ACC112 (cell line): ENCODE data around the gene SPOCK1.

Experiments used
- H2AFZ ChIP-seq: fragments of 200-600 bp; sonication (generic); one replicate; pipeline ENCODE4 v1.6.0; 2017; ENCODE audit warnings: antibody characterized with exemption, low read length; ENCODE audit not compliant: unreplicated experiment
- H3K27ac ChIP-seq: fragments of 200-600 bp; sonication (generic); 2 replicates; pipeline ENCODE4 v1.5.1; 2014; ENCODE audit warnings: low read depth, mild to moderate bottlenecking, antibody characterized with exemption, low read length, moderate library complexity
- H3K27me3 ChIP-seq: fragments of 200-600 bp; sonication (generic); 2 replicates; pipeline ENCODE4 v1.6.1; 2014; ENCODE audit warnings: mild to moderate bottlenecking, antibody characterized with exemption, low read length, moderate library complexity, mixed read lengths; ENCODE audit not compliant: insufficient read depth
- H3K36me3 ChIP-seq: fragments of 200-600 bp; sonication (generic); 2 replicates; pipeline ENCODE4 v1.6.1; 2016; ENCODE audit warnings: mild to moderate bottlenecking, antibody characterized with exemption, low read length, moderate library complexity, mixed read lengths; ENCODE audit not compliant: insufficient read depth
- H3K4me1 ChIP-seq: fragments of 200-600 bp; sonication (generic); one replicate; pipeline ENCODE4 v1.6.1; 2016; ENCODE audit warnings: low read length, mixed read lengths; ENCODE audit not compliant: insufficient read depth, unreplicated experiment, control insufficient read depth
- H3K4me3 ChIP-seq: fragments of 200-600 bp; sonication (generic); 2 replicates; pipeline ENCODE4 v1.5.1; 2014; ENCODE audit warnings: mild to moderate bottlenecking, low read depth, low read length
- H3K79me2 ChIP-seq: fragments of 200-600 bp; sonication (generic); one replicate; pipeline ENCODE4 v1.6.0; 2016; ENCODE audit warnings: low read length; ENCODE audit not compliant: control insufficient read depth, unreplicated experiment, insufficient read depth

SPOCK1 gene

DNA sequence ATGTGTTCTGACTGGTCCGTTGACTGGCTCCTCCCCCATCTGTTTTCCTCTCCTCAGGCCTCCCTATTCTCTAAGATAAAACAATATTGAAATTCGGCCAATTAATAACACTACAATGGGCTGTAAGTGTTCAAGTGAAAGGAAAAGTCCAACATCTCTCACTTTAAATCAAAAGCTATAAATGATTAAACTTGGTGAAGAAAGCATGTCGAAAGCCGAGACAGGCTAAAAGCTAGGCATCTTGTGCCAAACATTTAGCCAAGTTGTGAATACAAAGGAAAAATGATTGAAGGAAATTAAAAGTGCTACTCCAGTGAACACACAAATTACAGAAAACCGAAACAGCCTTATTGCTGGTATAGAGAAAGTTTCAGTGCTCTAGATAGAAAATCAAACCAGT, 310.6 kb downstream of the SPOCK1 start:
- no peaks in the 10 kb centered on the region for H3K27me3 ChIP-seq

DNA sequence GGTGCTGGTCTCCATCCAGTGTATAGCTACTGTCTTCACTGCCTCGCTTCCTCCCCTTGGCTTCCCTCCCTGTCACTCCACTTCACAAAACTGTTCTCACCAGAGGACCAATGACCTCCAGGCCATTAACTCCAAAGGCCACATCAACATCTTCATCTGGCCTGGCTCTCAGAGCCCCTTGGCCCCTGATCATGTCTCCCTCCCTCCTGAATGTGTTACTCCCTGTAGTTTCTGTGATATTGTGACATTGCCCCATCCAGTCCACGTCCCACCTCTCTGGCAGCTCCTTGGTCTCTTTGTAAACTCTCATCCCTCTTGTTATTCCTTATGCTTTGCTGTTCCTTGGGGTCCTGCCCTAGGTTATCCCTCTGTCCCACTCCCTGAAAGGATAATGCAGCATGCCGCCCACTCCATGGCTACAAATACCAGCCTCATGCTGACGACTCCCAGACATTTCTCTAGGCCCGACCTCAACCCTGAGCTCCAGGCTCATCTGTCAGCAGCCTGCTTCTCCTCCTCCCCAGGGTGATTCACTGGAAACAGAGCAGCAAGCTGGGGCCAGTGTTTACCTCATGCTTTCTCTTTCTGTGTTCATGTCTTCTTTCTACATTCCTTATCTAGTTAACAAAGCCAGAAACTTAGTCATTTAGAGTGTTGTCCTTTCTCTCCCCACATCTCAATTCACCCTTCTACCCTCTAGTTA, 312.2 kb downstream of the SPOCK1 start:
- Histone ChIP-seq H3K4me3 (no peak overlapping the region), H3K27me3 (no peaks in the 10 kb centered on the region), H2AFZ (no peak overlapping the region), H3K36me3 (no peaks in the 10 kb centered on the region), H3K79me2 (no peaks in the 10 kb centered on the region), H3K4me1 (peaks cover 34% of the 10 kb centered on the region), H3K27ac (peak overlapping the region; percentile 37)

More for the DNA sequence above, 310.6 kb downstream of the SPOCK1 start:
- H3K4me3 ChIP-seq: no peak overlapping the region
- H3K4me1 ChIP-seq: peaks cover 49% of the 10 kb centered on the region
- no peaks in the 10 kb centered on the region for H3K79me2 ChIP-seq
- H3K36me3 ChIP-seq: no peaks in the 10 kb centered on the region
- no peak overlapping the region for H3K27ac ChIP-seq
- no peak overlapping the region for H2AFZ ChIP-seq

DNA sequence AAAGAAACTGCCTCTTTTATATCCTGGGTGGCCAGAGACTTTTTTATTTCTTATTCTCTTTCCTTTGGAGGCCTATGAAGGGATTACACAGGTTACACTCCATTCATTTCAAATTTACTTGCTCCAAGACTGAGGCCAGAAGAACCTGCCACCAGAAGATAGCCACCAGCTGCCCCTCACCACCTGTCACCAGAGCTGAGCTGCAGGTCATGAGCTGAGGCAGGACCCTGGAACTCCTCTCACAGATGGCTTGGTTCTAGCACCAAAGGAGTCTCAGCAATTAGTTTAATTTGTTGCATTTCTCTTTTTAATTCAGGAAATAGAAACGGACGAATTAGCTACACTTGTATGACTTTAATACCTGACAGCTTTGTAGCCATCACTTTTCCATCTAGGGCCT, 313.9 kb downstream of the SPOCK1 start:
- H3K79me2 ChIP-seq: no peaks in the 10 kb centered on the region
- H3K4me3 ChIP-seq: no peak overlapping the region
- no peak overlapping the region for H2AFZ ChIP-seq
- no peaks in the 10 kb centered on the region for H3K27me3 ChIP-seq
- no peaks in the 10 kb centered on the region for H3K36me3 ChIP-seq
- H3K27ac ChIP-seq: no peak overlapping the region
- peaks cover 17% of the 10 kb centered on the region for H3K4me1 ChIP-seq

DNA sequence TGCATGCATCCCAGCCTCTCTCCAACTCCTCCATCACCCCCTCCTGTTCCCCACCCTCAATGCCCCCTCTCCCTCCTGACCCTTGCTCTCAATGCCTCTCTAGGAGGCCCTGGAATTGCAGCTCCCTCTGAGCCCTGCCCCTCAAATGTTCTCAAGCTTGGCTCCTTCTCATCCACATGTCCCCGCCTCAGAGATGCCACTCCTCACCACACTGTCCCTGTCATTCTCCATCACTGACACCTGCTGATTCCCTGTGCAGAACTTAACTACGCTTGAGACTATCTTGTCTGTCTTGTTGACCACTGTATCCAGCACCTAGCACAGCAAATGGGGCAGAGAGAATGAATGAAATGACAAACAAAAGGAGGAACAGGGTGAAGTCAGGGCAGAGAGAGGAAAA, 314.4 kb downstream of the SPOCK1 start:
- Histone ChIP-seq H3K4me3 (no peak overlapping the region), H3K27ac (no peak overlapping the region), H2AFZ (no peak overlapping the region), H3K36me3 (no peaks in the 10 kb centered on the region), H3K79me2 (no peaks in the 10 kb centered on the region), H3K27me3 (no peaks in the 10 kb centered on the region), H3K4me1 (peaks cover 13% of the 10 kb centered on the region)

DNA sequence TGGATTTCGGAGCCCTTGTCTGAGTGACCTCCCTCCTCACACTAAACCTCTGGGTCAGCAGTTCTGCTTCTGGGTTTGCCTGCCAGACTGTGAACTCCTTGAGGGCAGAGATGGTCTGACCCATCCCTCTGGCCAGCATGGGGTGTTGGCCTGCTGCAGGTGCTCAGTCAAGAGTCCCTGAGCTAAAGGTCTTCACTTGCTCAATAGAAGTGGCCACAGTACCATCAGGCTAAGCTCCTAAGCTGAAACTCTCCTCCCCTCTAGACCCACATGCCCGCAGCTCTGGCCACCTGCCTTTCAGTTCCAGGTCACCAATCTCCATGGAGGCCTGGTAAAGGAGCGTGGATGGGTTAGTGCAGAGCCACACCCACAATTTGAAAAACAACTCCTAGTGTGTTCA, 316.6 kb downstream of the SPOCK1 start:
- no peaks in the 10 kb centered on the region for H3K79me2 ChIP-seq
- no peaks in the 10 kb centered on the region for H3K36me3 ChIP-seq
- H3K27ac ChIP-seq: no peak overlapping the region
- H3K27me3 ChIP-seq: no peaks in the 10 kb centered on the region
- H3K4me3 ChIP-seq: no peak overlapping the region
- H2AFZ ChIP-seq: no peak overlapping the region
- H3K4me1 ChIP-seq: peaks cover 10% of the 10 kb centered on the region

DNA sequence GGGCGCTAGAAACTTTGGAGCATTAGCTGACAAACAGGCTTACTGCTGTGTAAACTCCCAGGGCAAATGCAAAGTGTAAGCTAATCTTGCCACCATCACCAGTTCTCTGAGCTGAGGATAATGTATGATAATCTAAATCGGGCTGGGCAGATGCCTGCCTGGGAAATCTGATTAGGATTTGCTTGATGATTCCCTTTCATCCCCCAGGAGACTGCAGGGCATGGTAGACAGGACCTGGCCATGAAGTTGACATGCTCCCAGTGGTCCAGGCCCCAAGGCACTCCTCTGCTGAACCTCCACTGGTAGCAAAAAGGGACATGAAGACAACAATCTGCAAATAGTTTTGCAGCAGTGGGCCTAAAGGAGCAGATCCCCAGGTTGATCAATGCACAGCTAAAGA, 317.5 kb downstream of the SPOCK1 start:
- Histone ChIP-seq H3K27ac (no peak overlapping the region), H2AFZ (no peak overlapping the region), H3K36me3 (no peaks in the 10 kb centered on the region), H3K4me3 (no peak overlapping the region), H3K27me3 (no peaks in the 10 kb centered on the region), H3K79me2 (no peaks in the 10 kb centered on the region), H3K4me1 (peaks cover under 1% of the 10 kb centered on the region)

DNA sequence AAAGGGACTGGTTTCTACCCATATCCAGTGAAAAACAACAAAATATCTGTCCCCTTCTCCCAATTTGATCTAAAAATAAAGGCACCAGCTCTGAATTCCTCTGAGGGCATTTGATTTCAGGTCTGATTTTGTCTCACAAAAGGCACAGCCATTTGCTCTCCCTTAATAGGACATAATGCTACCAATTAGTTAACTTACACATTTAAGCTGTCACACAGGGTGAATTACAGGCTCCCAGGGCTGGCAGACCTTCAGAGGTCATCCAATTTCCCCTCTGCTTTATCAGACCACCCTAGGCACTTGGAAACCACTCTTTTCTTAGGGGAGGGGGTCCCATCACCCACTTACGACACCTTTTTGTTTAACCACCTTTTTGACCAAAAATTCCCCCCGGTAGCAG, 319.9 kb downstream of the SPOCK1 start:
- H2AFZ ChIP-seq: no peak overlapping the region
- H3K27ac ChIP-seq: no peak overlapping the region
- H3K79me2 ChIP-seq: no peaks in the 10 kb centered on the region
- H3K4me3 ChIP-seq: no peak overlapping the region
- no peaks in the 10 kb centered on the region for H3K36me3 ChIP-seq
- no peaks in the 10 kb centered on the region for H3K4me1 ChIP-seq
- H3K27me3 ChIP-seq: no peaks in the 10 kb centered on the region

DNA sequence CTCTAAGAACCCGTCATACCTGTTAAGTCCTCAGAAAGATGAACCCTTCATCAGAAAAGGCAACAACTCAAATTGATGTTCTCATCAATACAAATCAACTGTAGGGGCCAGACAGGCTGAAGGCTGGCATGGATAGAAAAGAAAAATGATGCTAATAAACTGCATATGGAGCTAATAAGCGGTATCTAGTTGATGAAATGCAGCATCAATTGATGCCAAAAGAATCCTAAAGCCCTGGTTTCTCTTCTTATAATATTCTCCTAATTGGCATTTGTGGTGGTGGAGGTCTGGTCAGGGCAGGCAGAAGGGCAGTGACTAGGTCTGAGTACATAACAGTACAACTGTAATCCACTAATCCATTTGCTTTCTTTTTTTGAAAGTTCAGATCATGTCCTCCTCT, 322.5 kb downstream of the SPOCK1 start:
- Histone ChIP-seq H3K4me1 (no peaks in the 10 kb centered on the region), H3K79me2 (no peaks in the 10 kb centered on the region), H3K27me3 (no peaks in the 10 kb centered on the region), H3K4me3 (no peak overlapping the region), H3K27ac (no peak overlapping the region), H3K36me3 (no peaks in the 10 kb centered on the region), H2AFZ (no peak overlapping the region)

DNA sequence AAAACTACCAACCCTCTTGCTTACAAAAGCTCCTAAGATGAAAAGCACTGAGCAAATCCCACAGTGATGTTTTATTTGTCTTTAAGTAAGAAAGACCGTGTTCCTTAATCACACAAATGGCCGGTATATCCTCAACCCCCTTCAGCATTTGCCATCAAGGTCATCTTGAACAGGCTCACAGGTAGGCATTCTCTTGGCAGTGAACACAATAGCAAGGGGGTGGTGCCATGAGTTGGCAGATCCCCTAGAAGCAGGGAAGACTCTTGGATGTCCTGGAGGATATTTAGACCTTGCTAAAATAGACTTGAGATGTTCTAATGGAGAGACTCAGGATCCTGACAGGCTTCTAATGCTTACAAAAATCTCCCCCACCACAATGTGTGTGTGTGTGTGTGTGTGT, 323.0 kb downstream of the SPOCK1 start:
- Histone ChIP-seq H3K36me3 (no peaks in the 10 kb centered on the region), H3K27me3 (no peaks in the 10 kb centered on the region), H3K79me2 (no peaks in the 10 kb centered on the region), H3K4me1 (no peaks in the 10 kb centered on the region), H2AFZ (no peak overlapping the region), H3K4me3 (no peak overlapping the region), H3K27ac (no peak overlapping the region)

DNA sequence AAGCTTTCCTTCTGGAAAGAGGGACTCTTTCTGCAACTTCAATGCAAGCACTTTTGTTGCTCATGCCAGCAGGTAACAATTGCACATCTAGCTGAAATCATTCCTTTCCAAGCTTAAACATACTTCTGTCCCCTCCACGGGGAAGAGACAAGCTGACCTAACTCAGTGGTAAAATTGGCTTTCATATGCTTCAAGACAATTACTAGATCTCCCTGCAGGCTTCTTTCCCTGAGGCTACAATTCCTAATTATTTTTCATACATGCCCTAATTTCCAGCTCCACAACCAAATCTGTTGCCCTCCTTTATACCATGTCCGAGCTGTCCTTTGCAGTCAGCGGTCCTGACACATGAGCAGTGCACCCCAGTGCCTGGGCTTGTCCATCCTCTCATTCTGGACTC, 324.9 kb downstream of the SPOCK1 start:
- Histone ChIP-seq H3K79me2 (no peaks in the 10 kb centered on the region), H3K36me3 (no peaks in the 10 kb centered on the region), H3K27ac (no peak overlapping the region), H2AFZ (no peak overlapping the region), H3K27me3 (no peaks in the 10 kb centered on the region), H3K4me3 (no peak overlapping the region), H3K4me1 (no peaks in the 10 kb centered on the region)

DNA sequence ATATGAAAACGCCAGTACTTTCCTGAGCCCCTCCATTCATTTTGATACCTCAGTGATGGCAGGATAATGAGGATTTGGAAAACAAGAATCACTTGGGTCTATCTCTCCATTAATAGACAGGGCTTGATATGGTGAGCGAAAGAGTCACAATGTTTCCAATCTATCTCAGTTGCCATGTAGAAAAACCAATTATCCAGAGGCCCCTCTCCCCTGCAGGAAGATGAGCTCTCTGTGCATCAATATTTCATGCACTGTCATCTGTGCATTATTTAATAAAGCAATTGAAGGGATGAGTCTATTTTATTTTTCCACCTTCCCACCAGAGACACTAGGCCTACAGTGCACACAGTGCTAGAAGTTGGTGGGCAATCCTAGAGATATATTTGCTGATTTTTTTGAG, 326.9 kb downstream of the SPOCK1 start:
- Histone ChIP-seq H2AFZ (no peak overlapping the region), H3K27ac (no peak overlapping the region), H3K79me2 (no peaks in the 10 kb centered on the region), H3K4me3 (no peak overlapping the region), H3K27me3 (no peaks in the 10 kb centered on the region), H3K36me3 (no peaks in the 10 kb centered on the region), H3K4me1 (no peaks in the 10 kb centered on the region)
